ENCODE data around the gene RPP40. TPM values are rescaled to one million over a fixed set of nuclear protein-coding genes. Genes with fewer than 3 reads are reported as not detected.

Gene RPP40
- total RNA-seq, result 11.3 and 14.0 TPM in 2 replicates

DNA sequence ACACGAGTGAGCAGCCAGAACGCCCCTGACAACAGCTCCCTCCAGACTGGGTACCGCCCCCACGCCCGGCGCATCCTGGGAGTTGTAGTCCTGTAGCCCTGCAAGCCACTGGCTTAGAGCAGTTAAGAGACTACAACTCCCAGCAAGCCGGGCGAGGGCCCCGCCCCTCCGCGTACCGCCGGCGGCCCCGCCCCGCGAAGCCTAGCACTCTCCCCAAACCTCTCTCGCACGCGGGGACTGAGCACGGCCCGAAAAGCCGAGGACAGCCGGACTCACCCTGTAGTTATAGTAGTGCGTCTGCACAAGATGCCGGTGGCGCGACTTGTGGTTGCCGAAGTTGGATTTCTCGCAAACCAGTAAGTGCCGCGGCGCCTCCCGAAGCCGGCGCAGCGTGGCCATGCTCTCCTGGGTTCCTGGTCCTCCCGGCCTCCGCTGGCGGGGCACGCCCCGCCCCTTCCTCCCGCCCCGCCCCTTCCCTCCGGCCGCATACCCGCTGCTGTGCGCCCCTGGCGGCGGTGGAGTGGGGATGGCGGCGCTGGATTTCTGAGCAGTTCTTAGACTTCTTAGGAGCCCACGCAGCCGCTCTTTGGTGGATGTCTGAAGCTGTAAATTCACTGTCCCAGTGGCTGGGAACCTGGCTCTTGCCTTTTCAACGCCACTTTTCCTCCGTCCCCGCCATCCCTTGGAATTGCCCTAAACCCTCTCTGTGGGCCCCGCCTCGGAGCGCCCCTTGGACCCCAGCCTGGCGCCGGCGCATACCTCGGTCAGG, at the start of gene RPP40:
TSS of gene RPP40 (minus strand) at position 434 of the 769 bp plus-strand sequence. CDS start at position 399, 35 bp downstream.

Other genes starting within 250 kb of the RPP40 start
- gene CDYL, start 227.6 kb downstream of the RPP40 start, total RNA-seq, result 22.4 and 48.8 TPM in 2 replicates
- 1.7 and 8.7 TPM in 2 replicates for gene PPP1R3G, start 81.3 kb upstream of the RPP40 start, total RNA-seq

Data from regular cardiac myocyte (primary cell).